Activated T-helper 2 cell treated with anti-CD3 and anti-CD28 coated beads, Interferon-gamma antibody, Interleukin-2, Interleukin-4, amounts not matched to agents 10 μg/mL and 5 μg/mL and 100 μg/mL, durations not matched to agents 14 hours and 24 hours and 36 hours (primary cell): ENCODE results near the gene ZNF750. TPM values are rescaled to one million over a fixed set of nuclear protein-coding genes. Genes with fewer than 3 reads are reported as not detected.
"Not testable (repeated sequence)": the region's sequence is repeated elsewhere in the genome, so short reads cannot be mapped to it uniquely, and the experiment has no call there.

Source experiments
- DNase-seq: peaks from one replicate; pipeline ENCODE4 v3.0.0; 2021; ENCODE audit warnings: low spot score
- H3K27ac Mint-ChIP-seq: one replicate; pipeline ENCODE4 v1.8.0; 2021; ENCODE audit warnings: mixed read lengths
- H3K27me3 Mint-ChIP-seq: one replicate; pipeline ENCODE4 v1.8.0; 2021; ENCODE audit warnings: low read depth, mixed read lengths
- H3K36me3 Mint-ChIP-seq: one replicate; pipeline ENCODE4 v1.8.0; 2021; ENCODE audit warnings: low read depth, mixed read lengths
- H3K4me1 Mint-ChIP-seq: one replicate; pipeline ENCODE4 v1.8.0; 2021; ENCODE audit warnings: low read depth, mixed read lengths
- H3K4me3 Mint-ChIP-seq: one replicate; pipeline ENCODE4 v1.8.0; 2021; ENCODE audit warnings: low read depth, mild to moderate bottlenecking, moderate library complexity, mixed read lengths
- H3K9me3 Mint-ChIP-seq: one replicate; pipeline ENCODE4 v1.8.0; 2021; ENCODE audit warnings: mixed read lengths
- intact Hi-C: fragments of 100-400 bp; cut with micrococcal nuclease; formaldehyde crosslinking; loops from one replicate; pipeline ENCODE4 v1.15.1; 2023
- total RNA-seq: library from RNA; stranded (reverse); gene quantifications from 2 replicates; pipeline ENCODE4 v1.2.3, GENCODE V29; 2022

Gene ZNF750
- total RNA-seq, 1 donor from 2014 or later: not detected

GRCh38 chr17:82795615-82796014, 44.2 kb downstream of the ZNF750 start:
- Mint-ChIP-seq H3K4me3 (no peak overlapping the region), H3K27me3 (no peaks in the 10 kb centered on the region), H3K36me3 (peaks cover 18% of the 10 kb centered on the region), H3K9me3 (no peaks in the 10 kb centered on the region), H3K4me1 (no peaks in the 10 kb centered on the region), H3K27ac (no peak overlapping the region)
- intact Hi-C loops: no loop called here
- no peak for DNase-seq

GRCh38 chr17:82794781-82795482, 44.9 kb downstream of the ZNF750 start:
- H3K4me1 Mint-ChIP-seq: no peaks in the 10 kb centered on the region
- intact Hi-C loops: no loop called here
- no peaks in the 10 kb centered on the region for H3K9me3 Mint-ChIP-seq
- H3K27ac Mint-ChIP-seq: no peak overlapping the region
- peaks cover 13% of the 10 kb centered on the region for H3K36me3 Mint-ChIP-seq
- no peak overlapping the region for H3K4me3 Mint-ChIP-seq
- no peaks in the 10 kb centered on the region for H3K27me3 Mint-ChIP-seq
- no peak for DNase-seq

GRCh38 chr17:82793974-82794630, 45.7 kb downstream of the ZNF750 start:
- DNase-seq: no peak
- peaks cover 15% of the 10 kb centered on the region for H3K36me3 Mint-ChIP-seq

GRCh38 chr17:82791532-82791931, 48.3 kb downstream of the ZNF750 start:
- no peak overlapping the region for H3K27ac Mint-ChIP-seq
- H3K9me3 Mint-ChIP-seq: no peaks in the 10 kb centered on the region
- H3K27me3 Mint-ChIP-seq: no peaks in the 10 kb centered on the region
- no peak overlapping the region for H3K4me3 Mint-ChIP-seq
- H3K36me3 Mint-ChIP-seq: peaks cover 5% of the 10 kb centered on the region
- H3K4me1 Mint-ChIP-seq: no peaks in the 10 kb centered on the region
- no peak for DNase-seq
- intact Hi-C loops: no loop called here

More at GRCh38 chr17:82793974-82794630, 45.7 kb downstream of the ZNF750 start:
- Mint-ChIP-seq H3K4me1 (no peaks in the 10 kb centered on the region), H3K4me3 (no peak overlapping the region), H3K9me3 (no peaks in the 10 kb centered on the region), H3K27ac (no peak overlapping the region), H3K27me3 (no peaks in the 10 kb centered on the region)
- intact Hi-C loops: no loop called here

- H3K4me1 Mint-ChIP-seq: no peaks in the 10 kb centered on the region
- no peak overlapping the region for H3K4me3 Mint-ChIP-seq
- no peaks in the 10 kb centered on the region for H3K9me3 Mint-ChIP-seq
- no peak for DNase-seq
- intact Hi-C loops: no loop called here
- H3K36me3 Mint-ChIP-seq: peaks cover 5% of the 10 kb centered on the region
- no peaks in the 10 kb centered on the region for H3K27me3 Mint-ChIP-seq
- H3K27ac Mint-ChIP-seq: no peak overlapping the region
Measured at GRCh38 chr17:82790391-82790790, 49.4 kb downstream of the ZNF750 start.

GRCh38 chr17:82789806-82790205, 50.0 kb downstream of the ZNF750 start:
- no peak overlapping the region for H3K27ac Mint-ChIP-seq
- peaks cover 5% of the 10 kb centered on the region for H3K36me3 Mint-ChIP-seq
- H3K4me3 Mint-ChIP-seq: no peak overlapping the region
- H3K9me3 Mint-ChIP-seq: no peaks in the 10 kb centered on the region
- no peak for DNase-seq
- intact Hi-C loops: loop anchor here (10.0 kb wide), 1 partner anchor 75 kb away; no protein-coding TSS in a partner anchor
- H3K27me3 Mint-ChIP-seq: no peaks in the 10 kb centered on the region
- H3K4me1 Mint-ChIP-seq: no peaks in the 10 kb centered on the region

- intact Hi-C loops: loop anchor here (10.0 kb wide), 1 partner anchor 76 kb away; no protein-coding TSS in a partner anchor
- no peak for DNase-seq
- Mint-ChIP-seq H3K9me3 (no peaks in the 10 kb centered on the region), H3K4me1 (no peaks in the 10 kb centered on the region), H3K27me3 (no peaks in the 10 kb centered on the region), H3K4me3 (no peak overlapping the region), H3K27ac (no peak overlapping the region), H3K36me3 (peaks cover 5% of the 10 kb centered on the region)
Measured at GRCh38 chr17:82789051-82789592, 50.7 kb downstream of the ZNF750 start.

GRCh38 chr17:82788206-82789001, 51.4 kb downstream of the ZNF750 start:
- intact Hi-C loops: loop anchor here (10.0 kb wide), 1 partner anchor 76 kb away; no protein-coding TSS in a partner anchor
- no peak overlapping the region for H3K4me3 Mint-ChIP-seq
- H3K27me3 Mint-ChIP-seq: no peaks in the 10 kb centered on the region

GRCh38 chr17:82787081-82787848, 52.6 kb downstream of the ZNF750 start:
- H3K4me1 Mint-ChIP-seq: peaks cover 4% of the 10 kb centered on the region
- intact Hi-C loops: loop anchor here (10.0 kb wide), 1 partner anchor 78 kb away; no protein-coding TSS in a partner anchor
- peaks cover 17% of the 10 kb centered on the region for H3K36me3 Mint-ChIP-seq
- H3K4me3 Mint-ChIP-seq: no peak overlapping the region
- DNase-seq: no peak
- no peaks in the 10 kb centered on the region for H3K9me3 Mint-ChIP-seq
- H3K27ac Mint-ChIP-seq: no peak overlapping the region
- no peaks in the 10 kb centered on the region for H3K27me3 Mint-ChIP-seq

More at GRCh38 chr17:82788206-82789001, 51.4 kb downstream of the ZNF750 start:
- H3K4me1 Mint-ChIP-seq: no peaks in the 10 kb centered on the region
- no peaks in the 10 kb centered on the region for H3K9me3 Mint-ChIP-seq
- no peak overlapping the region for H3K27ac Mint-ChIP-seq
- peaks cover 7% of the 10 kb centered on the region for H3K36me3 Mint-ChIP-seq
- DNase-seq: no peak

- H3K27ac Mint-ChIP-seq: no peak overlapping the region
- H3K4me3 Mint-ChIP-seq: no peak overlapping the region
- H3K9me3 Mint-ChIP-seq: no peaks in the 10 kb centered on the region
- no peak for DNase-seq
- peaks cover 10% of the 10 kb centered on the region for H3K4me1 Mint-ChIP-seq
- intact Hi-C loops: loop anchor here (10.0 kb wide), 1 partner anchor 78 kb away; no protein-coding TSS in a partner anchor
- H3K36me3 Mint-ChIP-seq: peaks cover 22% of the 10 kb centered on the region
- no peaks in the 10 kb centered on the region for H3K27me3 Mint-ChIP-seq
Measured at GRCh38 chr17:82786427-82786826, 53.4 kb downstream of the ZNF750 start.

- H3K9me3 Mint-ChIP-seq, H3K27me3 Mint-ChIP-seq, H3K4me1 Mint-ChIP-seq, DNase-seq, H3K4me3 Mint-ChIP-seq, H3K27ac Mint-ChIP-seq: not testable (repeated sequence)
- H3K36me3 Mint-ChIP-seq: peaks cover 22% of the 10 kb centered on the region
- intact Hi-C loops: loop anchor here (10.0 kb wide), 1 partner anchor 79 kb away; no protein-coding TSS in a partner anchor
Measured at GRCh38 chr17:82785581-82785980, 54.2 kb downstream of the ZNF750 start.

- Mint-ChIP-seq H3K27me3 (no peaks in the 10 kb centered on the region), H3K4me3 (no peak overlapping the region), H3K36me3 (peaks cover 18% of the 10 kb centered on the region), H3K9me3 (no peaks in the 10 kb centered on the region), H3K4me1 (peaks cover 10% of the 10 kb centered on the region), H3K27ac (no peak overlapping the region)
- DNase-seq: no peak
- intact Hi-C loops: loop anchor here (2.0 to 10.0 kb wide), 2 partner anchors 81 to 133 kb away; no protein-coding TSS in a partner anchor
Measured at GRCh38 chr17:82783498-82783897, 56.3 kb downstream of the ZNF750 start.
